ENCODE measurements around the gene SMCO1.
"Not testable (repeated sequence)": the region's sequence is repeated elsewhere in the genome, so short reads cannot be mapped to it uniquely, and the experiment has no call there.

The SMCO1 gene

DNA sequence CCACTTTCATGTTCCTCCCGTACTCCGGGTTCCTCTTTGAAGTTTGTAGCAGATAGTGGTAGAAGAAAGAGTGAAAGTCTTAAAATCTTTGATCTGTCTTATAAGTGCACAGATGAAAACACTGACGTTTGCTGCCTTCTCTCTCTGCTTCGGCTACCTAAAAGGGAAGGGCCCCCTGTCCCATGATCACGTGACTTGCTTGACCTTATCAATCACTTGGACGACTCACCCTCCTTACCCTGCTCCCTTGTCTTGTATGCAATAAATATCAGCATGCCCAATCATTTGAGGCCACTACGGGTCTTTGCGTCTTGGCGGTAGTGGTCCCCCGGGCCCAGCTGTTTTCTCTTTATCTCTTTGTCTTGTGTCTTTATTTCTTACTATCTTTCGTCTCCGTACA lies 6.1 kb upstream of the SMCO1 start:
- DNase-seq (ENCODE audit: low spot score): not testable (repeated sequence)

DNA sequence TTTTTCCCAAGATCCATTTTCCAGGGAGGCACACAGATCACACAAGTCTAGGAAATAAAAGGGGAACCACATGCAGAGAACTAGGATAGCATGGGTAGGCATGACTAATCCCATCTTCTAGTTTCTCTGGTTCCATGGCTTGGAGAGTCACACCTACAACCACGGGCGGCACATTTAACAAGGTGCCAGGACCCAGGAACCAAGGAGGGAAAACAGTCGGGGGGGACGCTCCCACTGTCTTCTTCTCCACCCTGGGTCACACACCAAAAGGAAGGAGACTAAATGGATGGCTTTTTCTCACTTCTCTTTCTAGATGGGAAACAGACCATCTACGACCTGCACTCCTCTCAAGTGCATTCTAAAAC lies 4.6 kb upstream of the SMCO1 start:
- DNase-seq (ENCODE audit: low spot score): no peak

GRCh38 chr3:196518966-196519717 lies 4.0 kb upstream of the SMCO1 start:
- DNase-seq (ENCODE audit: low spot score): peak; percentile 89

GRCh38 chr3:196517919-196518318 lies 2.8 kb upstream of the SMCO1 start:
- DNase-seq (ENCODE audit: low spot score): no peak

DNA sequence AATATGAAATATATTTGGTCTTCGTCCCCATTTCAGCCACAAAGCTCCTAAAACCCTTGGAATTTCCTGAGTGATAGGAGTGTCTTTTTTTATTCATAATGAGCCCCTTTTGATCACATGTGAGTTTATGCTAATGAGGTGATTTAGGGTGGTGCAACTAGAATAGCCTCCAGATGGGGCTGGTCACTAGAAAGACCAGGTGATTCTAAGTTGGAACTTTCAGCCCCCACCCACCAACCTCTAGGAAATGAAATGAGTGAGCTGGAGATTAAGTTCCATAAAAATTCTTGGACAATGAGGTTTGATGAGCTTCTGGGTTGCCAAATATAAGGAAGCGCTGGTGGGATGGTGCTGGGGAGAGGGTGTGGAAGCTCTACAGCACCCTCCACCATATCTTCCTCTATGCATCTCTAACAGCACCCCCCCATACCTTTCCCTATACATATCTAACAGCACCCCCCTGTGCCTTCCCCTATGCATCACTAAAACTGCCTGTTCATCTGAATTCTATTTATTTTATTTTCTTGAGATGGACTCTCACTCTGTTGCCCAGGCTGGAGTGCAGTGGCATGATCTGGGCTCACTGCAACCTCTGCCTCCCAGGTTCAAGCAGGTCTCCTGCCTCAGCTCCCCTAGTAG lies 2.1 kb upstream of the SMCO1 start:
- no peak for DNase-seq (ENCODE audit: low spot score)

DNA sequence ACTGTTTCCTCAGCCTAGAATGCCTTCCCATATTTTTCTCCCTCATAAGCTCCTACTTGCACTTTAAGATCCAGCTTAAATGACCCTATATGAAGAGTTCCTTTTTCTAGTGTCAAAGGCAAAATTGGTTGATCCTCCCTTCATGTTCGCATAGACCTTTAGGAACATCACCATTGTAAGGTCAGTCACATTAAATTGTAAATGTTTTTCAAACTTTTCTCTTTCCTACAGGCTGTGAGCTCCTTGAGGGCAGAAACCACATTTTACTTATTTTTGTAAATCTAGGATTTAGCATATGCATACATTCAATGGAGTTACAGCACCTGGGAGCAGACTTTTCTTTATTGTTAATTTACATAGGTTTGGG lies 813 bp downstream of the SMCO1 start:
- no peak for DNase-seq (ENCODE audit: low spot score)

GRCh38 chr3:196513697-196514349 lies 1.3 kb downstream of the SMCO1 start:
- no peak for DNase-seq (ENCODE audit: low spot score)

- not testable (repeated sequence) for DNase-seq (ENCODE audit: low spot score)
These were observed 3.3 kb downstream of the SMCO1 start for GRCh38 chr3:196511646-196512425.

DNA sequence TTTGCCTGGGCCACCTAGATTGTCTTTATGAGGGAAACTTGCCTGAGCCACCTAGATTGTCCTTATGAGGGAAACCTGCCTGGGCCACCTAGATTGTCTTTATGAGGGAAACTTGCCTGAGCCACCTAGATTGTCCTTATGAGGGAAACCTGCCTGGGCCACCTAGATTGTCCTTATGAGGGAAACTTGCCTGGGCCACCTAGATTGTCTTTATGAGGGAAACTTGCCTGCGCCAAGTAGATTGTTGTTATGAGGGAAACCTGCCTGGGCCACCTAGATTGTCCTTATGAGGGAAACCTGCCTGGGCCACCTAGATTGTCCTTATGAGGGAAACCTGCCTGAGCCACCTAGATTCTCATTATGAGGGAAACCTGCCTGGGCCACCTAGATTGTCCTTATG lies 4.0 kb downstream of the SMCO1 start:
- DNase-seq (ENCODE audit: low spot score): not testable (repeated sequence)

- no peak for DNase-seq (ENCODE audit: low spot score)
These were observed 8.5 kb downstream of the SMCO1 start for GRCh38 chr3:196506687-196507086.

DNA sequence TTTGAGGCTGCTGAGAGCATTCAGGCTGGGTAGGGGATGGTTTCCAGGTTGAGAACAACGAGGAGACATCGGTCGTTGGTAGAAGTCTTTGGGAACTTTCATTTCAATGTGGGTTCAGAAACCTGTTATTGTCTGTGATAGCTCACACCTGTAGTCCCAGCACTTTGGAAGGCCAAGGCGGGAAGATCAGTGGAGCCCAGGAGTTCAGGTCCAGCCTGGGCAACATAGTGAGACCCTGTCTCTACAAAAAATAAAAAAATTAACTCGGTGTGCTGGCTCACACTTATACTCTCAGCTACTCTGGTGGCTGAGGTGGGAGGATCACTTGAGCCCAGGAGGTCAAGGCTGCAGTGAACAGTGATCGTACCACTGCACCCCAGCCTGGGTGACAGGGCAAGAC lies 10.6 kb downstream of the SMCO1 start:
- no peak for DNase-seq (ENCODE audit: low spot score)

- not testable (repeated sequence) for DNase-seq (ENCODE audit: low spot score)
These were observed 11.1 kb downstream of the SMCO1 start for GRCh38 chr3:196504077-196504398.

DNA sequence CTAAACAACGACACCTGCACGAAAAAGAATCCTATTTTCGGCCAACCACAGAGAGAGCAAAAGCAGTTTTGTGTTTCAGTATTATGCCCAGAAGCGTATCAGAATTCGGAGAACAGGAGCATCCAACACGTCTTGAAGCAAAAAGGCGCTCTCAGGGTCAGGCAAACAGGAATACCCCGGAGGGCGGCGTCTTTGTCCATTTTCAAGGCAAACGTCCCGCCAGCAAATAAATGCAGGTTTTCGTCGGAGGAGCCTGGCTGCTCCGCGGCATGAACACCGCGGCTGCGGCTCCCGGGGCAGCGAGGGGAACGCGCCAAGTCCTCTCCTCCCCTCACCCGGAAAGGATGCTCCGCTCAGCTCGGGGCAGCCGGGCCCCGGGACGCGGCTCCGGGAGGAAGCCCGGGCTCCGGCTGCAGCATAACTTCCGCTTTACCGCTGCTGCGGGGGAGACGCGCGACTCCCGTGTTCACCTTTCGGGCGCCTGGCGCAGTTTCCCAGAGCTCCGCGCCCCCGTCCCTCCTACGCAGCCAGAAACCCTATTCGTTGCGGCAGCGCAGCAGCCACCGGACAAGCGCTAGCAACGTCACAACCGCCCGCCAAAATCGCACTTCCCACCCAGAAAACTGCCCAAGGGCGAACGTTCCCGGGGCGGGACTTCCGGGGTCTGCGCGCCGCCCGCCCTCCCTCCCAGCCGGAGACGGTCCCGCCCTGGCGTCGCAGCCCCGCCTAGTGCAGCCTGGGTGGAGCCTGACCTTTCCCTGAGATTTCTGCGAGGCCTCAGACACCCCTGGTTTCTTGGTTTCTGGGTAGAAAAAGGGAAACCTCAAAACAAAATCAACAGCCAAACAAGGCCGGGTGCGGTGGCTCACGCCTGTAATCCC lies 11.7 kb downstream of the SMCO1 start, which contains the start of gene RNF168:
RNF168 (minus strand) TSS at position 573 of the 881 bp plus-strand sequence. CDS start 595 bp downstream, outside the sequence.
- peak; percentile 96 for DNase-seq (ENCODE audit: low spot score)

DNA sequence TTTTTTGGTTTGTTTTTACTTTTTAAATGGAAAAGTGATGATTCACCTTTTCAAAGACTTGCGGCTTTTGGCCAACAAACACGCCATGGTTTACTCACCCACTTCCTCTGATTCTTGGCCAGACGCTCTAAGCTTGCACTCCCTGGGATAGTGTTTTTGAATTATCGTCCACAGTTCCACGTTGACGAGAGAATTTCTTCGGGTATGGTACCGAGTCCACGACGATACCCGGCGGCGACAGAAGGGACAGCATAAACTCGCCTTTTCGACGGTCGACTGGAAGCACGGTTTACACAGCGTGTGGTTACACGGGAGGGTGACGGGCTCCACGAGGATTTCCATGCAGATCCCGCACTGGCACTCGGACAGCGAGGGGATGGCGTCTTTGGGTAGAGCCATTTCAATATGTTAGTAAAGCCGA lies 12.4 kb downstream of the SMCO1 start:
- DNase-seq (ENCODE audit: low spot score): peak; percentile 84

- DNase-seq (ENCODE audit: low spot score): no peak
These were observed 13.7 kb downstream of the SMCO1 start for GRCh38 chr3:196501316-196502044.

DNA sequence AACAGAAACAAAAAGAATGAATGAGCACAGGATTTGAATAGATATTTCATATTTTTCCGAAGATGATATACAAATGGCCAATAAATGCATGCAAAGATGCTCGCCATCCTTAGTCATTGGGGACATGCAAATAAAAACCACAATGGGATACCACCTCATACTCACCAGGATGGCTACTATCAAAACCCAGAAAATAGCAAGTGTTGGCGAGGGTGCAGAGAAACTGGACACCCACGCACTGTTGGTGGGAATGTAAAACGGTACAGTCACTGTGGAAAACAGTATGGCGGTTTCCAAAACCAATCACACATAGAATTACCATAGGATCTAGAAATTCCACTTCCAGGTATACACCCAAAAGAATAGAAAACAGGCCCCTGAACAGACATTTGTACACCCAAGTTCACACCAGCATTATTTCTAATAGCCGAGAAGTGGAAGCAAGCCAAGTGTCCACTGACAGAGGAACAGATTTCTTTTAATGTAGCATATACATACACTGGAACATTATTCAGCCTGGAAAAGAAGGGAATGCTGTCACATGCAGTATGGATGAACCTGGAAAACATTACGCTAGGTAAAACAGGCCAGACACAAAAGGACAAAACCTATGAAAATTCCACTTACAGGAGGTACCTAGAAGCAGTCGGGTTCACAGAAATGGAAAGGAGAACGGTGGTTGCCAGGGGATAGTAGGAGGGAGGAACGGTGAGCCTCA lies 15.2 kb downstream of the SMCO1 start:
- no peak for DNase-seq (ENCODE audit: low spot score)

GRCh38 chr3:196499061-196499460 lies 16.1 kb downstream of the SMCO1 start:
- DNase-seq (ENCODE audit: low spot score): no peak

GRCh38 chr3:196498297-196498696 lies 16.8 kb downstream of the SMCO1 start:
- DNase-seq (ENCODE audit: low spot score): no peak

- no peak for DNase-seq (ENCODE audit: low spot score)
These were observed 19.0 kb downstream of the SMCO1 start for GRCh38 chr3:196496183-196496582.

DNA sequence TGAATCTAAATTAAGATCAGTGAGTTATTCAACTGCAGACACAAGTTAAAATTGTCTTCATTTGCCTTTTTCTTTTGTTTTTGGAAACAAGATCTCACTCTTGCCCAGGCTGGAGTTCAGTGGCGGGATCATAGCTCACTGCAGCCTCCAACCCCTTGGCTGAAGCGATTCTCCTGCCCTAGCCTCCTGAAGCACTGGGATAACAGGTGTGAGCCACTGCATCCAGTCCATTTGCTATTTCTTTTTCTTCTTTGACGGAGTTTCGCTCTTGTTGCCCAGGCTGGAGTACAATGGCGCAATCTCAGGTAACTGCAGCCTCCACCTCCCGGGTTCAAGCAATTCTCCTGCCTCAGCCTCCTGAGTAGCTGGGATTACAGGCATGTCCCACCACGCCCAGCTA lies 21.9 kb downstream of the SMCO1 start:
- no peak for DNase-seq (ENCODE audit: low spot score)
